NCI-H69 (cell line): ENCODE data around the gene IFNAR2.
A peak's percentile ranks its signal among the peaks of the same experiment; 100 is the strongest.
"Not testable (repeated sequence)": the region's sequence is repeated elsewhere in the genome, so short reads cannot be mapped to it uniquely, and the experiment has no call there.

ENCODE experiments used
- DNase-seq: peaks from one replicate; lab custom pipeline; 2025; lab: John Stamatoyannopoulos, UW

Gene IFNAR2

DNA sequence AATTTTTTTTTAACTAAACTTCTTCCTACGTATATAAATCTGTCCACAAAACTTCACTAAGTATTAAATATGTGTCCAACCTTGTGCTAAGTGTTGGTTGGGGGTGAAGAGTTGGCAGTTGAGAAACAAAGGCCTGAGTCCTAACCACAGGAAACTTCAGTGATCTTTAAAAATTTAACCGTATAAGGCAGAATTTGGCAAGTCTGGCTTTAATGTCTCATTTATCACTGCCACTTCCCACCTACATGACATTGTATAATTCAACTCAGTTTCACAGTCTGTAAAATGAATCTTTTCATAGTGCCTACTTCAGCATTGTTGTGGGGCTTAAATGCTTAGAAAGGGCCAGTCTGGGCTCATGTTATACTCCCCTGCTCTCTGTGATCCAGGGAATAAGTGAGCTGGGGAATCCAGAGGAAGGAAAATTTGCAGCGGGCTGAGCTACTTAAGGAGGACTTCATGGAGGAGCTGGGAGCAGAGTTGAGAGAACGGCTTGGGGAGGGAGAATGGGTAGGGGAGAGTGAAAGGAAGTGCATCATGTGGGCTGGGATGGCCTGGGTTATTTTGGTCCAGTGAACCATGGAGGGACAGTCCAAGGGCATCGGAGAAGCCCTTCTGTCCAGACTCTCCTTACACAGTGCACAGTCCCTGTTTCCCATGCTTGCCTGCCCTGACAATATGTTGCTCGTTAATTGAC is 14.5 kb downstream of the IFNAR2 start:
- DNase-seq: no peak

DNA sequence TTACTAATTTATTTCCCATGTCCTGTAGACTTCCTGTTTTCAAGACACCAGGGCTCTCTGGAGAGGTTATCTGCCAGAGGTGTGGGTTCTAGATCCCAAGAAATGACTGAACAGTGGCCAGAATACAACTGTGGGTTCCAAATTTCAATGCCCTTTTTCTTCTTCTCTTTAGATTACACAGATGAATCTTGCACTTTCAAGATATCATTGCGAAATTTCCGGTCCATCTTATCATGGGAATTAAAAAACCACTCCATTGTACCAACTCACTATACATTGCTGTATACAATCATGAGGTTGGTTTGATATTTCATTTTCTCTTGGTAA is 15.0 kb downstream of the IFNAR2 start:
- no peak for DNase-seq

DNA sequence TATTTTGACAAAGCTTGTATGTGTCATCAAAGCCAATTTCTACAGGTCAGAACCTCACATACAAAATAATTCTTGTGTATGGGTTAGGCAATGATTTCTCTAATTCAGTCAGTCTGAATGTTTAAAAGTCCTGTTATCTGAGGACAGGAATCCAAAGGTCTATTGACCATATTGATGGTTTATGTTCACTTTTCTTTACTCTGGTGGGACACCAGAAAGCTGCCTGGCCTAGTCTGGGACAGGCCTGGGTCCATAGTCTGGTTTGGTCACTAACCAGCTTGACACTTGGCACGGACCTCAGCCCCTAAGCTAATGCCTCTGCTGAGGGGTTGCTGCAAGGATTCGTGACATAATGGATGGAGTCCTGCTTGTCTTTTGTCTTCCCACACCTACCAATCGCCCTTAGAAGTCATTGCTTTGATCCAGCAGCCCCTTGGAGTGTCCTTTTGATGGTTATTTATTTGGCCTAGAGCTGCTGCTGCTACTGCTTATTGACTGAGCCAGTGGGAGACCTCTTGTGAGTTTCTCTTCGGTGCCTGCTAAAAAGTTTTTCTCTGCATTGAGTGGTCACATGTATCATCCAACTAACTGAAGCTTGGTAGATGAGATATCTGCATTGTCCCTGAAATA is 15.7 kb downstream of the IFNAR2 start:
- no peak for DNase-seq

DNA sequence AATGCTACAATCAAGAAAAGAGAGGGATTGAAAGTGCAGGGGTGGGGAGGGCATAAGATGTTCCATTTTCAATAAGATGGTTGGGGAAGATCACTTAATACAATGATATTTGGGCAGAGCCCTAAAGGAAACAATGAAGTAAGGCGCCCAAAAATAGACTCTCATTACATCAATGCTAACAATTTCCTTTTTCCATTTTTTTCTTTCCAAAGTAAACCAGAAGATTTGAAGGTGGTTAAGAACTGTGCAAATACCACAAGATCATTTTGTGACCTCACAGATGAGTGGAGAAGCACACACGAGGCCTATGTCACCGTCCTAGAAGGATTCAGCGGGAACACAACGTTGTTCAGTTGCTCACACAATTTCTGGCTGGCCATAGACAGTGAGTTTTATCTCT is 16.8 kb downstream of the IFNAR2 start:
- no peak for DNase-seq

DNA sequence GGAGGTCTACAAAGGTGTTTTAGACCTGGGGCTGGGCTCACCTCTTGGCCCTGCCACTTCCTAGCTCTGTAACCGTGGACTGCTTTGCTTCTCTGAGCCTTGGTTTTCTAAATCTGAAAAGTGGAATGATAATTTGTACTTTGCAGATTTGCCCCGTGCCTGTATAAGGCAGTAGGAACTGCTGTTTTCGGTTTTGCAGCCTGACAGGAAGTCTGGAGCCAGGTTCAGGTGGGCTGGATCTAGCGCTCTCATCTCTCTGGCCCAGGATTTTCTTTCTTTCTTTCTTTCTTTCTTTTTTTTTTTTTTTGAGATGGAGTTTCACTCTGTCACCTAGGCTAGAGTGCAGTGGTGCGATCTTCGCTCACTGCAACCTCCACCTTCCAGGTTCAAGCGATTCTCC is 17.2 kb downstream of the IFNAR2 start:
- DNase-seq: no peak

DNA sequence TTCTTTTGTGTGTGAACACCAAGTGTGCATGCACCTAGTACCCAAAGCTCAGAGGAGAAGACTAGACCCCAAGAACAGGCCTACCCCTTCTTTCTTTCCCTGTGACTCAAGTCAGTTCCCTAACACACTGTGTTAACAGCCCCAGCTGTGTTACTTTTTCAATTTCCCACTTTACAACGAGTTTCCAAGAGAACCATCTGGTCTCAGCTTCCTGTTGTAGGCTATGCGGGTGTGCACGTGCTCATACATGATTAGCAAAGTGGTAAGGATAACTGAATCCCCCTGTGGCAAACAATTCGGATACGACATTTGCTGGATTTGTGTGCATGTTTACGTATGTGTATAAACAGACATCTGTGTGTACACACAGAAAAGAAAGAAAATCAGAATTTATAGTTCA is 17.9 kb downstream of the IFNAR2 start:
- DNase-seq: no peak

DNA sequence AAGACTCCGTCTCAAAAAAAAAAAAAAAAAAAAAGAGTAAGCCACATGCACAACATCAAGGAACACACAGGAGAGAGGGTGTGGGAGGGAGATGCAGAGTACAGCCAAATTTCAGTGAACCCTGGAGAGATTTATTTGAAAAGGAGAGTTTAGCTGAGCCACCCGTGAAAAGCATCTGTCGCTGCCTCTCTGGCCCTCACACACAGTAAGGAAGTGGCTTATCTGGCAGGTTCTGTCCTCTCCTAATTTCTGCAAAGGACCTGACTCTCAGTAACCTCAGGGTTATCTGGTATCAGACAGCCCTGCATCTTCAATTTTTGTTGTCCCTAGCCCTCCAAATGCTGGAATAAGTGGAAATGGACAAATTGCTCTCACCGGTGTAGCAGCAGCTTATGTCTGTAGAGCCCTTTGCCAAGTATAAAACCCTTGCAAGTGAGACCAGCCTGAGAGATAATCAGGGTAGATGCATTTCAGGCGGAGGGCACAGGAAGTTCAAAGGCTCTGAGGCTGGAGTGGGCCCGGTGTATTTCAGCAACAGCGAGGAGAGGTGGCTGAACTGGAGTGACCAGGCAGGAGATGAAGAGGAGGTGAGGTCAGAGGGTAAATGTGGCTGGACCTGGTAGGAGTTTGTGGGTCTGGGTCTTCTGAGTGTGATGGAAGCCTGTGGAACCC is 19.7 kb downstream of the IFNAR2 start:
- no peak for DNase-seq

DNA sequence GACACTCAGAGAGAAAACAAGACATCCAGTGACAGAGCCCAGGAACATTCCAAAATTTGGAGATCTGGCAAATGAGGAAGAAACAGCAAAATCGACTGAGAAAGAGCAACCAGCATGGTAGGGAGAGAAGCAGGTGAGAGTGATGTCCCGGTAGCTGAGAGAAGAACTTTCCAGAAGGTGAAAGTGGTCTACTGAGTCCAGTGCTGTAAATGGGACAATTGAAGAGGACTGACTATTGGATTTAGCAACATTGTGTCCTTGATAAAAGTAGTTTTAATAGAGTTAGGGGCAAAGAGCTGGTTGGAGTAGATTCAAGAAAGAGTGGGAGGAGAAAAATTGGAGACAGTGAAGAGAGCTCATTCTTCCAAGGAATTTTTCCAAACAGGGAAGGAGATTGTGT is 21.4 kb downstream of the IFNAR2 start:
- no peak for DNase-seq

DNA sequence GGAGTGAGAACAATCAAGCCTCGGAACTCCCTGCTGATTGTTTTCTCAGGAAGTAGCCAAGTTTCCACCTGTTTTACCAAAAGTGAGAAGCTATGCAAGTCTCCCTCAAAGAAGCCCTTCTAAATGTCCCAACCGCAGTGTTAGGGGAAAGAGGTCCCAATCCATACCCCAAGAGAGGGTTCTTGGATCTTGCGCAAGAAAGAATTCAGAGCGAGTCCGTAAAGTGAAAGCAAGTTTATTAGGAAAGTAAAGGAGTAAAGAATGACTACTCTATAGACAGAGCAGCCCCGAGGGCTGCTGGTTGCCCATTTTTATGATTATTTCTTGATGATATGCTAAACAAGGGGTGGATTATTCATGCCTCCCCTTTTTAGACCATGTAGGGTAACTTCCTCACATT is 23.6 kb downstream of the IFNAR2 start:
- DNase-seq: not testable (repeated sequence)

DNA sequence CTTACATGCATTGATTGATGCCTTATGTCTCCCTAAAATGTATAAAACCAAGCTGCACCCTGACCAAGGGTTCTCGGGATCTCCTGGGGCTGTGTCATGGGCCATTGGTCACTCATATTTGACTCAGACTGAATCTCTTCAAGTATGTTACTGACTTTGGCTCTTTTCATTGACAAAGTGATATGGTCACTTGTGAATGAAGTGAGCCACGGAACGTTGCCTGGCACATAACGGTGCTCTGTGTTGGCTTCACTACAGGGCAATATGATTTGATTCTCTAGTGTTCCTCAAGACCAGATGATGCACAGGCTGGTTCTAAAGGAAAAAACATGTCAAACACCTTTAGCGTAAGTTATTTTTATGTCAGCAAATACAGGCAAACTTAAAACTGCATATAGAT is 25.0 kb downstream of the IFNAR2 start:
- no peak for DNase-seq

DNA sequence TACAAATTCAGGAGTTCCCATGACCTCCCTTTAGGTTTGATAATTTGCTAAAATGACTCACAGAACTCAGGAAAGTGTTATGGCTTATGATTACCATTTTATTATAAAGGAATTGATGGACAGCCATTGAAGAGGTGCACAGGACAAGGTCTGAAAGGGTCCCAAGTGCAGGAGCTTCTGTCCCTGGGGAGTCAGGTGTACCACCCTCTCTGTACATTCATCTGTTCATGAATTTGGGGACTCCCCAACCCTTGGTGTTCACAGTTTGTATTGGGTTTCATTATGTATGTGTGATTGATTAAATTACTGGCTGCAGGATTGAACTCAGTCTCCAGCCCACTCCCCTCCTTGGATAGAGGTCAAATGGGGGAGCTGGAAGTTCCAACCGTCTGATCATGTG is 25.7 kb downstream of the IFNAR2 start:
- DNase-seq: no peak

DNA sequence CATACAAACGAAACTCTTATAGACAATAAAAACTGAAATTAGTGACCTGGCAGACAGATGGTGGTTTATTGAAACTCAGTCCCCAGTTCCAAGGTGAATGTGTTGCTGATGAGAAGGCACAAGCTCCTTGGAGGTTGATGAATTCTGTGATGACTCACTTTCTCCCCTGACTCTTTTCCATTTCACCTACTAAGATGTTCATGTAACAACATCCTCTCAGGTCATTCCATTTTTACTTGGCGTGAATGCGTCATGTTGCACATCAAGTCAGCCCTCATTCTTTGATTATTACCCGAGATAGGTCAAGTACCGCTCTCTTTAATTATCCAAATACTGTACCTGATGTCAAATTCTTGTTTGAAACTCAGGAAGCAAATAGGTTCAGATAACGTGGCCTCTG is 26.3 kb downstream of the IFNAR2 start:
- DNase-seq: no peak

DNA sequence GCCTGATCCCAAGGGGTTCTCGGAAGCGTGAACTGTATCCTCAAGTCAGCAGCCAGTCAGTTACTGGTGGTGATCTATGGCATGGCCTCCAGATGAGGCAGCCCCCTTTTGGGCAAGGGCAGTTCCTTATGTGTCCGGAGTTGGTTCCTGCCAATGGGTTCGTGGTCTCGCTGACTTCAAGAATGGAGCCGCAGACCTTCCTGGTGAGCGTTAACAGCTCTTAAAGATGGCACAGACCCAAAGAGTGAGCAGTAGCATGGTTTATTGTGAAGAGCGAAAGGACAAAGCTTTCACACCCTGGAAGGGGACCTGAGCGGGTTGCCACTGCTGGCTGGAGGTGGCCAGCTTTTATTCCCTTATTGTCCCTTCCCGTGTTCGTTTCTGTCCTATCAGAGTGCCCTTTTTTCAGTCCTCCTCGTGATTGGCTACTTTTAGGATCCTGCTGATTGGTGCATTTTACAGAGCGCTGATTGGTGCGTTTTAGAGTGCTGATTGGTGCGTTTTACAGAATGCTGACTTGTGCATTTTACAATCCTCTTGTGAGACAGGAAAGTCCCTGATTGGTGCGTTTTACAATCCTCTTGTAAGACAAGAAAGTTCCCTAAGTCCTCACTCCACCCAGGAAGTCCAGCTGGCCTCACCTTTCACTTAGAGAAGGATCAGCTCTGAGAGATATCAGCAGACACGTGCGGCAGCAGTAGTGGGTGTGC is 27.5 kb downstream of the IFNAR2 start:
- DNase-seq: no peak

DNA sequence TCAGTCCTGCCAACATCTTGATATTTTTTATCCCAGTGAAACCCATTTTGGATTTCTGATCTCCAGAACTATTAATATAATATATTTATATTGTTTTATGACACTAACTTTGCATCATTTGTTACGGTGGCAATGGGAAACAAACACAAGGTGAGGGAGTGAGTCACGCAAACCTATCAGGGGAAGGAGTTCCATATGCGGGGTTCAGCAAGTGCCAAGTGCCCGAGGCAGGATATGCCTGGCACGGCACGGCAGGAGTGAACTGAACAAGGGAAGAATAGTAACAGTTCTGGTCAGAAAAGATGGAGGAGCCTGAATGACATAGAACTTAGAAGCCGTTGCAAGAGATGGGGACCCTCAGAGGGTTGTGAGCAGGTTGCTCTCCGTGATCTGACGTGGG is 28.7 kb downstream of the IFNAR2 start:
- DNase-seq: no peak

DNA sequence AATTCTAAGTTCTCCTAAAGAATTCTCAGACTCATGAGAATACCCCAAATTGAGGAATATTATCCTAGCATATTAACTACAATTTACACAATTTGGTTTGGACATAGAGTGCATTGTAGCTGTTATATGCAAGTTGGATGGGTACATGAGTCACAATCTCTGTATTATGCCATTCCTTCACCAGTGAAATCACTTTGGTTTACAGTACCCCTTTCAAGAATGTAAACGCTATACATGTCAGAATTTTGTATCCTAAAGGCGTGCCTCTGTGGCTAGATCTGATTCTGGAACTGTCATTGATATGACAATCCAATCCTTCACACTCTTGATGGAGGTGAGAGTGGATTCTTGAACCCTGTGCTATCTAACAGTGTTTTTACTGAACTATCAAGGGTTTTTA is 29.7 kb downstream of the IFNAR2 start:
- no peak for DNase-seq

DNA sequence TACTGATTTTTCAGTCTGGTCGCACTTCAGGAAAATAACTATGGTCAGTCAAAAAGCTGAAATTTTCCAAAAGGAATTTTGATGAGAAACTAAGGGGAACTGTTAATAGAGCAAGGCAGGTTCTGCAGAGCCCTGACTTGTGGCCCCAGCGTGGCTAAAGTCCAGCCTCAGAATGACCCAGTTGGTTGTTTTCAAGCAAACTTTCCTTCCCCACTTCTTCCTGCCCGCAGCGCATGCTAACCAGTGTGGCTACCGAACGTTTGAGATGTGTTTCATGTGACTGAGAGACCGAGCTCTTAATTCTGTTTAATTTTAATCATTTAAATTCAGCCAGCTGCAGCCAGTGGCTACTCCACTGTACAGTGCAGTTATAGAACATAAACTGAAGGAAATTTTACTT is 30.3 kb downstream of the IFNAR2 start:
- no peak for DNase-seq

DNA sequence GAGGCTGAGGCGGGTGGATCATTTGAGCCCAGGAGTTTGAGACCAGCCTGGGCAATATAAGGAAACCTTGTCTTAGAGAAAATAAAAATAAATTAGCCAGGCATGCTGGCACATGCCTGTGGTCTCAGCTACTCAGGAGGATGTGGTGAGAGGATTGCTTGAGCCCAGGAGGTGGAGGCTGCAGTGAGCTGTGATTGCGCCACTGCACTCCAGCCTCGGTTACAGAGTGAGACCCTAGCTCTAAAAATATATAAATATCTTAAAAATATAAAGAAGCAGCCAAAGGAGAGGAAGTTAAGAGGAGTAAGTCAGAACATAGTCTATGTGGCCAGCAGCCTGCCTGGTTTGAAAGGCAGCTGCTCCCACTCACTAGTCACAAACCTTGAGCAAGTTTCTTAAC is 31.9 kb downstream of the IFNAR2 start:
- no peak for DNase-seq

DNA sequence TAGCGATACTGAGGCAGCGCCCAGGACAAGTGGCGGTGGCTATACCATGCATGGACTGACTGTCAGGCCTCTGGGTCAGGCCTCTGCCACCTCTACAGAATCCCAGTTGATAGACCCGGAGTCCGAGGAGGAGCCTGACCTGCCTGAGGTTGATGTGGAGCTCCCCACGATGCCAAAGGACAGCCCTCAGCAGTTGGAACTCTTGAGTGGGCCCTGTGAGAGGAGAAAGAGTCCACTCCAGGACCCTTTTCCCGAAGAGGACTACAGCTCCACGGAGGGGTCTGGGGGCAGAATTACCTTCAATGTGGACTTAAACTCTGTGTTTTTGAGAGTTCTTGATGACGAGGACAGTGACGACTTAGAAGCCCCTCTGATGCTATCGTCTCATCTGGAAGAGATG is 33.2 kb downstream of the IFNAR2 start:
- no peak for DNase-seq

DNA sequence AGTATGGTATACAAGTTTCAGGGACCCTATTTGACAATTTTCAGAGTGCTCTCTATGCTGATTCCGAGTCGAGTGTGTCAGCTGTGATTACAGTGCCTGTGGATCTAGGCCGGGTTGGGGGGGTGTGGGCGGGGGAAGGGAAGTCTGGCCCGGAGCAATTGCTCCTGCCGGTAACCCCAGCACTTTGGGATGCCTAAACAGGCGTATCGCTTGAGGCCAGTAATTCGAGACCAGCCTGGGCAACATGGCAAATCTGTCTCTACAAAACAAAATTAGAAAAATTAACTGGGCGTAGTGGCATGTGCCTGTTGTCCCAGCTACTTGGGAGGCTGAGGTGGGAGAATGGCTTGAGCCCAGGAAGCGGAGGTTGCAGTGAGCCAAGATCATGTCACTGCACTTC is 34.8 kb downstream of the IFNAR2 start:
- DNase-seq: no peak

DNA sequence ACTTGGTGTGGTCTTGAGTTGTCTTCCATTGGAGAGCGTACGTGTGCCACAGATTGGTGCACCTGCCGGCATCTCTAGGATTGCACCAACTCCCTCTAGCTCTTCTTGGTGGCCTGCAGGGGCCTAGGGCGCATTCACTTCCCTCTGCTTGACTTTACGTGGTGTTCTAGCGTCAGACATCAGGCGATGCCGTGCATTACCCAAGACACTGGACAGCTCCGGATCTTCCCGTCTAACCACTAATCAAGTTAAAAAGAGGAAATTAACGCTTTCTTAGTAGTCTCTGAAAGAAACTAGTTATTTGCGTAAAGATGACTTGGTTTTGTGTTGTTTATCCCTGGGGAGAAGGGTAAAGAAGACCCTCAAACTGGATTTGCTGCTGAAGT is 35.9 kb downstream of the IFNAR2 start:
- peak; percentile 54 for DNase-seq

DNA sequence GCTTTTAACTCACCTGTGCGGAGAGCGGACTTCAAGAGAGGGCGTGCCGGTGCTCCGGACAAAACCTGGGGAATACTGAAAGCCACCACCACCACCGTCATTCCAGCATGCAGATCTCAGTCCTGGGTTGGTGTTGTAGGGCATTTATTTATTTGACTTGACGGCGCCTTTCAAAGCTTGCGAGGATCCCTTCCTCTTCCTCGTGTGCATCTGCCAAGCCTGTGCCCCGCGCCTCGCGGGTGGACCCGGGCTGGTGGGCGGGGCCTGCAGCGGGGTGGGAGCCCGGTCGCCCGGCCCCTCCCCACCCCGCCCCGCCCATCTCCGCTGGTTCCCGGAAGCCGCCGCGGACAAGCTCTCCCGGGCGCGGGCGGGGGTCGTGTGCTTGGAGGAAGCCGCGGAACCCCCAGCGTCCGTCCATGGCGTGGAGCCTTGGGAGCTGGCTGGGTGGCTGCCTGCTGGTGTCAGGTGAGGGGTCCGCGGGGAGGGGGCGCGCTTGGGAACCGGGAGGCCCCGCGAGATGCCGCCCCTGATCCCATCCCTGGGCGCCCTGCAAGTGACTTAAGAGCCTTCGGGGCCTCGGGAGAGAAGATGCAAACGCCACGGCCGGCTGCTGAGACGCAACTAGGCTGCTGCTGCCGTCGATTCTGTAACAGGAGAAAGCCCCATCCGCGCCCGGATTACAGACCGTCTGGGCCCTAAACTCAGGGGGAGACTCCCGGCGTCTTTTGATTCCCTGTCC is 36.5 kb downstream of the IFNAR2 start, which contains the start of gene IL10RB:
TSS of gene IL10RB (plus strand) at position 318 of the 739 bp plus-strand sequence. CDS start at position 417, 99 bp downstream.
- DNase-seq: peak; percentile 92

DNA sequence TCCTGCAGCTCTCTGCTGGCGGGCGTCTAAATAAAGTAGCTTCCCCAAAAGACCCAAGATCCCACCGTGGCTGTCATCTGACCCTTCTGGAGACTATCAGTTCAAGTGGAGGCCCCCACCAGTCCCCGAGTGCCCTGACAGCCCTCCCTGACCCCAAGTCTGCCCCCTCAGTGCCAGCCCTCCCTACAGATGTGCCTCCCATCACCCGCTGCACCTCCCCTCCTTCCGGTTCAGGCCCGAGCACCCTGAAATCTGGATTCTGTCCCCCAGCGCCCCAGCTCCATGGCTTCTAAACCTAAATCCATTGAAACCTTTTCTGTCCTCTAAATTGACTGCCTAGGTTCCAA is 37.0 kb downstream of the IFNAR2 start:
- no peak for DNase-seq
